K562 (cell line): ENCODE measurements around the gene SHISA7. TPM values are rescaled to one million over a fixed set of nuclear protein-coding genes. Genes with fewer than 3 reads are reported as not detected.
A peak's percentile ranks its signal among the peaks of the same experiment; 100 is the strongest.

Source experiments
- ARID3A ChIP-seq: IDR thresholded peaks from 2 replicates; pipeline ENCODE4 v1.6.1; 2012; ENCODE audit warnings: low read depth, low read length, improper control_type of control experiment, borderline replicate concordance
- MBD2 ChIP-seq: sonication (generic); IDR thresholded peaks from 2 replicates; pipeline ENCODE4 v1.6.1; 2016; ENCODE audit warnings: low read depth, borderline replicate concordance
- MITF ChIP-seq: IDR thresholded peaks from 2 replicates; pipeline ENCODE4 v1.6.1; 2014; ENCODE audit warnings: antibody characterized with exemption
- NKRF ChIP-seq: fragments of 450-650 bp; IDR thresholded peaks from 2 replicates; pipeline ENCODE4 v1.6.1; 2016; ENCODE audit warnings: borderline replicate concordance
- SAFB2 ChIP-seq: fragments of 200-400 bp; formaldehyde crosslinking; IDR thresholded peaks from 2 replicates; pipeline ENCODE4 v1.6.1; 2018; ENCODE audit warnings: borderline replicate concordance, low read length, low read depth, moderate library complexity; ENCODE audit not compliant: severe bottlenecking
- SRSF1 ChIP-seq: fragments of 200-400 bp; formaldehyde crosslinking; IDR thresholded peaks from 2 replicates; pipeline ENCODE4 v1.6.1; 2017; ENCODE audit warnings: mild to moderate bottlenecking, low read depth, low read length, moderate library complexity
- SUPT5H ChIP-seq: fragments of 450-650 bp; IDR thresholded peaks from 2 replicates; pipeline ENCODE4 v1.6.1; 2016
- ZNF395 ChIP-seq: fragments of 200-800 bp; sonication (Bioruptor generic); IDR thresholded peaks from 2 replicates; pipeline ENCODE4 v1.6.1; 2017; ENCODE audit warnings: missing genetic modification characterization, missing compliant biosample characterization
- polyA plus RNA-seq, 8 experiments: library from polyadenylated mRNA; depleted of rRNA in 4 of 8; stranded (reverse) in 5 of 8; unstranded in 3 of 8; fragments of >200 nt; fragmentation: Nextera tagmentation in 2 of 8; fragmentation: Illumina TruSeq in 1 of 8; extraction: Ambion mirVana in 2 of 8; extraction: Trizol in 1 of 8; gene quantifications; 2 replicates each; pipeline versions ENCODE4 v1.2.1 to v1.2.3, GENCODE V29; 2011 to 2014; ENCODE audit warnings: inconsistent platforms in 1 of 8, missing spikeins in 1 of 8
- total RNA-seq, 7 experiments: library from RNA; depleted of rRNA in 6 of 7; stranded (reverse); fragments of >200 nt in 6 of 7; fragmentation: Illumina TruSeq in 2 of 7; extraction: Trizol in 2 of 7; gene quantifications; 2 replicates each; pipeline versions ENCODE4 v1.2.1 to v1.2.3, GENCODE V29; 2011 to 2021; ENCODE audit warnings: low replicate concordance in 1 of 7
- TF ChIP-seq, protein P1 (sequence below): sonication (generic); formaldehyde crosslinking; IDR thresholded peaks from 2 replicates; pipeline ENCODE4 v1.8.1; 2022; ENCODE audit warnings: missing genetic modification reagents
- TF ChIP-seq, protein P2 (sequence below): sonication (generic); formaldehyde crosslinking; IDR thresholded peaks from 2 replicates; pipeline ENCODE4 v1.8.1; 2023; ENCODE audit warnings: missing genetic modification reagents, mild to moderate bottlenecking, borderline replicate concordance
- TF ChIP-seq, protein P3 (sequence below): fragments of 450-650 bp; formaldehyde crosslinking; IDR thresholded peaks from 2 replicates; pipeline ENCODE4 v1.4.0; 2022; ENCODE audit warnings: missing genetic modification characterization
- TF ChIP-seq, protein P4 (sequence below): fragments of 250-450 bp; sonication (Bioruptor Pico); IDR thresholded peaks from 2 replicates; pipeline ENCODE4 v1.8.0; 2022; ENCODE audit warnings: moderate library complexity, mild to moderate bottlenecking, inconsistent platforms

The SHISA7 gene
- total and polyA plus RNA-seq, 9 of the 15 experiments (the other 6 are each of a cell fraction or from before 2014, with no cell fraction given): 0.01 to 0.40 (median 0.07) TPM

DNA sequence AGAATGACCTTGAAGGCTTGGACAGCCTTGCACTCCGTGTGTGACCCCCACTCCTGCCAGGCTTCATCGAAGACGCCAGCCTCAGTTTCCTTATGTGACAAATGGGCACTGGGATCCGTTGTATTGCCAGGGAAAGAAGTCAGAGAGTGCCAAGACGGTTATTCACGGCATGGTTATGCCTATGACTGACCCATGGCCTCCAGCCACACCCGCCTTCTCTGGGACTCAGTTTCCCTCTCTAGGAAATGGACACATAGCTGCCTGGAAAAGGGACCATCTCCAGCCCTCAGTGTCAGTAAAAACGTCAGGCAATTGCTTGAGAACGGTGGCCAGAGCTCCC is 34.6 kb downstream of the SHISA7 start (continued):
- TF ChIP-seq SUPT5H: peak; percentile 31; the same call in 1 of the 2 replicates
- TF ChIP-seq, protein P1, sequence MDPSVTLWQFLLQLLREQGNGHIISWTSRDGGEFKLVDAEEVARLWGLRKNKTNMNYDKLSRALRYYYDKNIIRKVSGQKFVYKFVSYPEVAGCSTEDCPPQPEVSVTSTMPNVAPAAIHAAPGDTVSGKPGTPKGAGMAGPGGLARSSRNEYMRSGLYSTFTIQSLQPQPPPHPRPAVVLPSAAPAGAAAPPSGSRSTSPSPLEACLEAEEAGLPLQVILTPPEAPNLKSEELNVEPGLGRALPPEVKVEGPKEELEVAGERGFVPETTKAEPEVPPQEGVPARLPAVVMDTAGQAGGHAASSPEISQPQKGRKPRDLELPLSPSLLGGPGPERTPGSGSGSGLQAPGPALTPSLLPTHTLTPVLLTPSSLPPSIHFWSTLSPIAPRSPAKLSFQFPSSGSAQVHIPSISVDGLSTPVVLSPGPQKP (CRISPR knock-in tag): no peak
- TF ChIP-seq, protein P2, sequence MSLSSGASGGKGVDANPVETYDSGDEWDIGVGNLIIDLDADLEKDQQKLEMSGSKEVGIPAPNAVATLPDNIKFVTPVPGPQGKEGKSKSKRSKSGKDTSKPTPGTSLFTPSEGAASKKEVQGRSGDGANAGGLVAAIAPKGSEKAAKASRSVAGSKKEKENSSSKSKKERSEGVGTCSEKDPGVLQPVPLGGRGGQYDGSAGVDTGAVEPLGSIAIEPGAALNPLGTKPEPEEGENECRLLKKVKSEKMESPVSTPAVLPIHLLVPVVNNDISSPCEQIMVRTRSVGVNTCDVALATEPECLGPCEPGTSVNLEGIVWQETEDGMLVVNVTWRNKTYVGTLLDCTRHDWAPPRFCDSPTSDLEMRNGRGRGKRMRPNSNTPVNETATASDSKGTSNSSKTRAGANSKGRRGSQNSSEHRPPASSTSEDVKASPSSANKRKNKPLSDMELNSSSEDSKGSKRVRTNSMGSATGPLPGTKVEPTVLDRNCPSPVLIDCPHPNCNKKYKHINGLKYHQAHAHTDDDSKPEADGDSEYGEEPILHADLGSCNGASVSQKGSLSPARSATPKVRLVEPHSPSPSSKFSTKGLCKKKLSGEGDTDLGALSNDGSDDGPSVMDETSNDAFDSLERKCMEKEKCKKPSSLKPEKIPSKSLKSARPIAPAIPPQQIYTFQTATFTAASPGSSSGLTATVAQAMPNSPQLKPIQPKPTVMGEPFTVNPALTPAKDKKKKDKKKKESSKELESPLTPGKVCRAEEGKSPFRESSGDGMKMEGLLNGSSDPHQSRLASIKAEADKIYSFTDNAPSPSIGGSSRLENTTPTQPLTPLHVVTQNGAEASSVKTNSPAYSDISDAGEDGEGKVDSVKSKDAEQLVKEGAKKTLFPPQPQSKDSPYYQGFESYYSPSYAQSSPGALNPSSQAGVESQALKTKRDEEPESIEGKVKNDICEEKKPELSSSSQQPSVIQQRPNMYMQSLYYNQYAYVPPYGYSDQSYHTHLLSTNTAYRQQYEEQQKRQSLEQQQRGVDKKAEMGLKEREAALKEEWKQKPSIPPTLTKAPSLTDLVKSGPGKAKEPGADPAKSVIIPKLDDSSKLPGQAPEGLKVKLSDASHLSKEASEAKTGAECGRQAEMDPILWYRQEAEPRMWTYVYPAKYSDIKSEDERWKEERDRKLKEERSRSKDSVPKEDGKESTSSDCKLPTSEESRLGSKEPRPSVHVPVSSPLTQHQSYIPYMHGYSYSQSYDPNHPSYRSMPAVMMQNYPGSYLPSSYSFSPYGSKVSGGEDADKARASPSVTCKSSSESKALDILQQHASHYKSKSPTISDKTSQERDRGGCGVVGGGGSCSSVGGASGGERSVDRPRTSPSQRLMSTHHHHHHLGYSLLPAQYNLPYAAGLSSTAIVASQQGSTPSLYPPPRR (CRISPR knock-in tag): no peak
- TF ChIP-seq MITF: no peak
- no peak for TF ChIP-seq MBD2
- peak; percentile 7; the same call in 1 of the 2 replicates for TF ChIP-seq ZNF395
- TF ChIP-seq NKRF: 0 out of 2 replicates have a peak, but pooled peaks have one; percentile 29
- TF ChIP-seq SAFB2: no peak
- TF ChIP-seq ARID3A: no peak
- TF ChIP-seq, protein P3, sequence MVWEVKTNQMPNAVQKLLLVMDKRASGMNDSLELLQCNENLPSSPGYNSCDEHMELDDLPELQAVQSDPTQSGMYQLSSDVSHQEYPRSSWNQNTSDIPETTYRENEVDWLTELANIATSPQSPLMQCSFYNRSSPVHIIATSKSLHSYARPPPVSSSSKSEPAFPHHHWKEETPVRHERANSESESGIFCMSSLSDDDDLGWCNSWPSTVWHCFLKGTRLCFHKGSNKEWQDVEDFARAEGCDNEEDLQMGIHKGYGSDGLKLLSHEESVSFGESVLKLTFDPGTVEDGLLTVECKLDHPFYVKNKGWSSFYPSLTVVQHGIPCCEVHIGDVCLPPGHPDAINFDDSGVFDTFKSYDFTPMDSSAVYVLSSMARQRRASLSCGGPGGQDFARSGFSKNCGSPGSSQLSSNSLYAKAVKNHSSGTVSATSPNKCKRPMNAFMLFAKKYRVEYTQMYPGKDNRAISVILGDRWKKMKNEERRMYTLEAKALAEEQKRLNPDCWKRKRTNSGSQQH (CRISPR knock-in tag): peak; percentile 65; the same call in 1 of the 2 replicates
- no peak for TF ChIP-seq SRSF1
- TF ChIP-seq, protein P4, sequence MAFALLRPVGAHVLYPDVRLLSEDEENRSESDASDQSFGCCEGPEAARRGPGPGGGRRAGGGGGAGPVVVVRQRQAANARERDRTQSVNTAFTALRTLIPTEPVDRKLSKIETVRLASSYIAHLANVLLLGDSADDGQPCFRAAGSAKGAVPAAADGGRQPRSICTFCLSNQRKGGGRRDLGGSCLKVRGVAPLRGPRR (CRISPR knock-in tag): 0 out of 2 replicates have a peak, but pooled peaks have one; percentile 18
